ENCODE results near the gene IGF2R. TPM values are rescaled to one million over a fixed set of nuclear protein-coding genes. Genes with fewer than 3 reads are reported as not detected.

Gene IGF2R
- total RNA-seq, 1 experiment from 2014 or later = 9.6 TPM

DNA sequence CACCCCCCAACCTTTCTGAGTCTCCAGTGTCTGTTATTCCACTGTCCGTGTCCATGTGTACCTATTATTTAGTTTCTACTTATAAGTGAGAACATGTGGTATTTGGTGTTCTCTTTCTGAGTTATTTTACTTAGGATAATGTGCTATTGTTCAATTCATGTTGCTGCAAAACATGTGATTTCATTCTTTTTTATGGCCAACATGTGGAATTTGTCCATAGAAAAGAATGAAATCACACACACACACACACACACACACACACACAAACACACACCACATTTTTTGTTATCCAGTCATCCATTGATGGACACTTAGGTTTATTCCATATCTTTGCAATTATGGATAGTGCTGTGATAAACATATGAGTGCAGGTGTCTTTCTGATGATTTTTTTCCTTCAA, 23.5 kb downstream of the IGF2R start:
- H2AFZ ChIP-seq (ENCODE audit: low read length) = no peak overlapping the region
- no peaks in the 10 kb centered on the region for H3K4me1 ChIP-seq (ENCODE audit: low read length)
- no peak overlapping the region for H3K4me2 ChIP-seq (ENCODE audit: low read depth, low read length, poor library complexity, severe bottlenecking)
- peaks cover 23% of the 10 kb centered on the region; the same call in 1 of the 2 replicates for H4K20me1 ChIP-seq (ENCODE audit: insufficient read depth, low read depth, low read length)
- DNase-seq = no peak
- H3K27me3 ChIP-seq (ENCODE audit: low read length) = no peaks in the 10 kb centered on the region
- H3K36me3 ChIP-seq (ENCODE audit: insufficient read depth, low read length) = no peaks in the 10 kb centered on the region
- H3K27ac ChIP-seq (ENCODE audit: low read length) = no peak overlapping the region
- H3K9me2 ChIP-seq (replicated peaks; ENCODE audit: insufficient read depth, low read length) = no peaks in the 10 kb centered on the region
- peaks cover 5% of the 10 kb centered on the region; the same call in 1 of the 2 replicates for H3K9me3 ChIP-seq (ENCODE audit: low read length)
- H3K4me3 ChIP-seq (ENCODE audit: low read length) = no peak overlapping the region
- no peaks in the 10 kb centered on the region for H3K79me2 ChIP-seq (ENCODE audit: low read length)
- no peak overlapping the region for H3K9ac ChIP-seq (ENCODE audit: low read length)

DNA sequence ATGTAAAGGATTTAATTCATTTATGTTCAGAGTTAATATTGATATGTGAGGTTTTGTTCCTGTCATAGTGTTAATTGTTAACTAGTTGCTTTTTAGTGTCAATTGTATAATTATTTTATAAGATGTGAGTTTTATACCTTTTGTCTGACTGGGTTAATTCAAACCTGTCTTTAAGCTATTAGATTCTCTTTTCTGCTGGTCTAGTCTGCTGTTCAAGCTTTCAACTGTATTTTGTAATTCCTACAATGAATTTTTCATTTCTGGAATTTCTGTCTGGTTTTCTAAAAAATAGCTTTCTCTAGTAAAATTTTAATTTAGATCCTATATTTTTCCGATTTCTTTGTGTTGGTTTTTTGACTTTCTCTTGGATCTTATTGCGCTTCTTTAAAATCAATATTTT, 26.5 kb downstream of the IGF2R start:
- Histone ChIP-seq H3K27ac (ENCODE audit: low read length) (no peak overlapping the region), H3K9me3 (ENCODE audit: low read length) (peaks cover 5% of the 10 kb centered on the region; the same call in 1 of the 2 replicates), H3K9me2 (replicated peaks; ENCODE audit: insufficient read depth, low read length) (no peaks in the 10 kb centered on the region), H2AFZ (ENCODE audit: low read length) (no peak overlapping the region), H3K79me2 (ENCODE audit: low read length) (no peaks in the 10 kb centered on the region), H3K4me2 (ENCODE audit: low read depth, low read length, poor library complexity, severe bottlenecking) (no peak overlapping the region), H3K4me3 (ENCODE audit: low read length) (no peak overlapping the region), H3K36me3 (ENCODE audit: insufficient read depth, low read length) (no peaks in the 10 kb centered on the region), H3K27me3 (ENCODE audit: low read length) (no peaks in the 10 kb centered on the region), H3K4me1 (ENCODE audit: low read length) (no peaks in the 10 kb centered on the region), H3K9ac (ENCODE audit: low read length) (no peak overlapping the region), H4K20me1 (ENCODE audit: insufficient read depth, low read depth, low read length) (0 out of 2 replicates have a peak, but pooled peaks cover 4% of the 10 kb centered on the region)
- DNase-seq = no peak

DNA sequence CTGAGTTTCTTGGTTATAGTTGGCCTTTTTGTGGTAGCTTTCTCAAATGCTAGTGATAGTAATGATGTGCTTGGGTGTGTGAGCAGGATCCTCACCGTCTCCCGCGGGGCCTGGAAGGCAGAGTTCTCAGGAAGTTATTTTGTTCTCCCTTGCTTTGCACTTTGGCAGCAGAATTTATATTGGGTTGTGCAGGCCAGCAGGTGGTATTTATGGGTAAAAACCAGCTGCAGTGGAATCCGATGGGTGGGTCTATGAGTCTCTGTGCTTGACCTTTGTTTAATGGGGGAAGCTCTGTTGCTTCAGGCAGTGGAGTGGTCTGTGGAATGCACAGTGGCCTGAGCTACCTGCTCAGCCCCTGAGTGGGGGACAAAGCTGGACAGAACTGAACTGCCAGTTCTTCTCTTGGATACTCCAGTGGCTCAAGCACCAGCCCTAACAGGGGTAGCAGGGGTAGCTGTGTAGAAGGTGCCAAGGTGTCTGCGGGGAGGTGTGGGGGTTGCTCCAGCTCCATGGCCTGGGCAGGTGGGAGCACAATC, 27.3 kb downstream of the IGF2R start:
- Histone ChIP-seq H2AFZ (ENCODE audit: low read length) (no peak overlapping the region), H3K36me3 (ENCODE audit: insufficient read depth, low read length) (no peaks in the 10 kb centered on the region), H3K27ac (ENCODE audit: low read length) (no peak overlapping the region), H3K79me2 (ENCODE audit: low read length) (no peaks in the 10 kb centered on the region), H3K27me3 (ENCODE audit: low read length) (no peaks in the 10 kb centered on the region), H3K9me2 (replicated peaks; ENCODE audit: insufficient read depth, low read length) (no peaks in the 10 kb centered on the region), H3K4me2 (ENCODE audit: low read depth, low read length, poor library complexity, severe bottlenecking) (no peak overlapping the region), H3K9ac (ENCODE audit: low read length) (no peak overlapping the region), H3K4me1 (ENCODE audit: low read length) (no peaks in the 10 kb centered on the region), H3K9me3 (ENCODE audit: low read length) (peaks cover 5% of the 10 kb centered on the region; the same call in 1 of the 2 replicates), H4K20me1 (ENCODE audit: insufficient read depth, low read depth, low read length) (no peaks in the 10 kb centered on the region), H3K4me3 (ENCODE audit: low read length) (no peak overlapping the region)
- DNase-seq = no peak

DNA sequence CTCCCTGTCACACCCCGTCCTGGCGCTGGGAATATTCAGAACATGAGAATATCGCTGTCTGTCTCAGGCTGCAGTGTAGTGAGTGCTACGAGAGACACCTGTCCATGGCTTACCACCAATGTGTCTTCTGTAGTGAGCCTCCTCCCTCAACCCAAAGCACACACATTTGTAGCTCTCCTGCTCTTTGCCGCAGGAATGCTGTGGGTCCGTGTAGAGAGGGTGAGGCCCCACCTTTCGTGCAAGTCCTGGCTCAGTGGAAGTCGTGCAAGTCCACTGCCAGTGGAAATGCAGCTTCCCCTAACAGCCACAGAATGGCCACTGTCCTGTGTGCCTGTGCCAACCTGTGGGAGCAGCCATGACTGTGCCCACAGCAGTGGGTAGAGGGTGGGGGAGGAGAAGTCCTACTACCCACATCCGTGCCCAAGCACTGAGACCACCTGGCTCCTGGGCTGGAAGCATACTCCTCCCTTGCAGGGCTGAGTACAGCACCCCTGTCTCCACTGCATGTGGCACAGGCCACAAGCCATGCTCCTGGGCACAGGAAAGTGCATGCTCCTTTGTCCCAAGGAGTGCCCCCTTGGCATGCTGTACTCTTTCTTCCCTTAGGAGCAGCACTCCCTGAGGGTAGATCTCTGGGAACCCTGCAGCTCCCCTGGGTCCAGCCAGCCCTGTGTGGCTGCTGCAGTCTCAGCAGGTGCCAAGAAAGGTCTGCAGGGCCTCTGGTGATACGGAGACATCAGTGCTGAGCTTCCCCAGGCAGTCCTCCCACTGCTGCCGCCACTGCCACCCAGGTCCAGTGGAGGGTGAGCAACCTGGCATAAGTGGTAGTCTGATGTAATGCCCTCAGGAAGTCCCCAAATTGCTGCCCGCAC, 28.0 kb downstream of the IGF2R start:
- Histone ChIP-seq H3K27me3 (ENCODE audit: low read length) (no peaks in the 10 kb centered on the region), H2AFZ (ENCODE audit: low read length) (no peak overlapping the region), H3K79me2 (ENCODE audit: low read length) (no peaks in the 10 kb centered on the region), H3K9me3 (ENCODE audit: low read length) (peaks cover 5% of the 10 kb centered on the region; the same call in 1 of the 2 replicates), H3K36me3 (ENCODE audit: insufficient read depth, low read length) (no peaks in the 10 kb centered on the region), H3K4me2 (ENCODE audit: low read depth, low read length, poor library complexity, severe bottlenecking) (no peak overlapping the region), H3K27ac (ENCODE audit: low read length) (no peak overlapping the region), H3K9me2 (replicated peaks; ENCODE audit: insufficient read depth, low read length) (no peaks in the 10 kb centered on the region), H3K9ac (ENCODE audit: low read length) (no peak overlapping the region), H4K20me1 (ENCODE audit: insufficient read depth, low read depth, low read length) (no peaks in the 10 kb centered on the region), H3K4me3 (ENCODE audit: low read length) (no peak overlapping the region), H3K4me1 (ENCODE audit: low read length) (no peaks in the 10 kb centered on the region)
- no peak for DNase-seq

DNA sequence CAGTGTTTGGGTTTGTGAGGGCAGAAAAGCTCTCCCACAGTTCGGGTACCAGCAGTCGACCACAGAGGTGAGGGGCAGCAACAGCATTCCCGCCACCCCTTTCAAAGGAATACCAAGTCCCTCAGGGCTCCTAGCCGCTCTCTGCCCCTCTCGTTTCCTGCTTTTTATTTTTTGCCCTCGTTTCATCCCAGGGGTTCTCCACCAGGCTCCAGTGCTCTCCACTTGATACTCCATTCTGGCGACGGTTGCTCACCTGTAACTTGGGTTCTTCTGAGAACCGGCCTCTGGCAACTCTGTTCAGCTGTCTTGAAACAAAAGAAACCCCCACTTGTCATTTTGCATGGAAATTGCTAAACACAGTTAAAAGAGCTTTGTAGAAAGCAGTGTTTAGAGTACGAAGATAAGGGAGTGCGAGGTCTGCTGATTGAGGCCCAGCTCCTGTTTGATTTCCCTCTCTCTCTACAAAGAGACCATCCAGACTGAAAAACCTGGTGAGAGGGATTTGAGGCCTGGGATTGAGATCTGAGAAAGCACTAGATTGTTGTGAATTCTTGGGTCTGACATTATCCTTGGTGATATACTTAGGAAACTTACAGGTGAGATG, 28.7 kb downstream of the IGF2R start:
- H3K79me2 ChIP-seq (ENCODE audit: low read length) = no peaks in the 10 kb centered on the region
- no peak overlapping the region for H3K4me2 ChIP-seq (ENCODE audit: low read depth, low read length, poor library complexity, severe bottlenecking)
- H2AFZ ChIP-seq (ENCODE audit: low read length) = no peak overlapping the region
- no peaks in the 10 kb centered on the region for H4K20me1 ChIP-seq (ENCODE audit: insufficient read depth, low read depth, low read length)
- H3K4me1 ChIP-seq (ENCODE audit: low read length) = no peaks in the 10 kb centered on the region
- H3K36me3 ChIP-seq (ENCODE audit: insufficient read depth, low read length) = no peaks in the 10 kb centered on the region
- DNase-seq = no peak
- no peak overlapping the region for H3K9ac ChIP-seq (ENCODE audit: low read length)
- H3K9me2 ChIP-seq (replicated peaks; ENCODE audit: insufficient read depth, low read length) = no peaks in the 10 kb centered on the region
- no peaks in the 10 kb centered on the region for H3K27me3 ChIP-seq (ENCODE audit: low read length)
- H3K4me3 ChIP-seq (ENCODE audit: low read length) = no peak overlapping the region
- no peak overlapping the region for H3K27ac ChIP-seq (ENCODE audit: low read length)
- H3K9me3 ChIP-seq (ENCODE audit: low read length) = peaks cover 5% of the 10 kb centered on the region; the same call in 1 of the 2 replicates

DNA sequence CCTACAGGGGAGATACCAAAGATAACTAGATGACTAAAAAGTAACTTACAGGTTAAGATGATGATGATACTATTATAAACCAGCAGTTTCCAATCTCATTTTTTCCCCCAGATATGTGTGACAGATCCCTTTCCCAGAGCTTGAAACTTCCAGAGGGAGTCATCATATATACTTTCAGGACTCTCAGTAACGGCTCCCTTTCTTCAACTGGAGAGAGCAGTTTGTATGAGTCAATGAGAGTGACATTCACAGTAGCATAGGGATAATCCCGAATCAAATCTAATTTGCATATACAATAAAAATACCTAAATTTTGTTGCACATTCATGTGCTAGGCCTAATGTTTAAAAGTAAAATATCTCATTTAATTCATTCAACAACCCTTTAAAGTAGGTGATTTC, 29.7 kb downstream of the IGF2R start:
- H2AFZ ChIP-seq (ENCODE audit: low read length) = no peak overlapping the region
- DNase-seq = no peak
- H3K27me3 ChIP-seq (ENCODE audit: low read length) = no peaks in the 10 kb centered on the region
- no peak overlapping the region for H3K4me3 ChIP-seq (ENCODE audit: low read length)
- H3K36me3 ChIP-seq (ENCODE audit: insufficient read depth, low read length) = no peaks in the 10 kb centered on the region
- H3K4me1 ChIP-seq (ENCODE audit: low read length) = no peaks in the 10 kb centered on the region
- no peaks in the 10 kb centered on the region for H4K20me1 ChIP-seq (ENCODE audit: insufficient read depth, low read depth, low read length)
- peaks cover 5% of the 10 kb centered on the region; the same call in 1 of the 2 replicates for H3K9me3 ChIP-seq (ENCODE audit: low read length)
- no peaks in the 10 kb centered on the region for H3K79me2 ChIP-seq (ENCODE audit: low read length)
- no peaks in the 10 kb centered on the region for H3K9me2 ChIP-seq (replicated peaks; ENCODE audit: insufficient read depth, low read length)
- H3K27ac ChIP-seq (ENCODE audit: low read length) = no peak overlapping the region
- H3K9ac ChIP-seq (ENCODE audit: low read length) = no peak overlapping the region
- no peak overlapping the region for H3K4me2 ChIP-seq (ENCODE audit: low read depth, low read length, poor library complexity, severe bottlenecking)

DNA sequence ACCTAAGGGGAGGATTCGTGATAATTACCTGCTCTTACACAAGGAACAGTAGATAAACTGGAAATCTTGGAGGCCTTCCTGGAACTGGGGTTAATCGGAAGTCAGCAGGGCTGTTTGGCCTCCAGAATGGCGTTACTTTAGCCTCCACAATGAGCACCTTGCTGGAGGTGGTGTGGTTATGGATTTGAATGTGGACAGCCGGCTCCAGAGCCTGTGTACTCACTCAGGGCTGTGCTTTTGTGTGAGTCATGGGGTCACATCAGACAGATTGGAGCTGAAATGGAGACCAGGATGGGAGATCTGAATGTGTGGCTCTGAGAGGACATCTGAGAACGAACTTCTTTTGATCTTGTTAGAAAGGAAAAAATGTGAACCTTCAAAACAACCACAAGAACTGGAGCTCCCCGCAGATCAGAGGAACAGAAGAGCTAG, 30.4 kb downstream of the IGF2R start:
- Histone ChIP-seq H4K20me1 (ENCODE audit: insufficient read depth, low read depth, low read length) (no peaks in the 10 kb centered on the region), H3K36me3 (ENCODE audit: insufficient read depth, low read length) (no peaks in the 10 kb centered on the region), H3K4me3 (ENCODE audit: low read length) (no peak overlapping the region), H3K9me2 (replicated peaks; ENCODE audit: insufficient read depth, low read length) (no peaks in the 10 kb centered on the region), H3K4me1 (ENCODE audit: low read length) (no peaks in the 10 kb centered on the region), H3K9ac (ENCODE audit: low read length) (no peak overlapping the region), H3K9me3 (ENCODE audit: low read length) (peaks cover 5% of the 10 kb centered on the region; the same call in 1 of the 2 replicates), H3K27ac (ENCODE audit: low read length) (no peak overlapping the region), H3K79me2 (ENCODE audit: low read length) (no peaks in the 10 kb centered on the region), H3K27me3 (ENCODE audit: low read length) (no peaks in the 10 kb centered on the region), H3K4me2 (ENCODE audit: low read depth, low read length, poor library complexity, severe bottlenecking) (no peak overlapping the region), H2AFZ (ENCODE audit: low read length) (no peak overlapping the region)
- no peak for DNase-seq

DNA sequence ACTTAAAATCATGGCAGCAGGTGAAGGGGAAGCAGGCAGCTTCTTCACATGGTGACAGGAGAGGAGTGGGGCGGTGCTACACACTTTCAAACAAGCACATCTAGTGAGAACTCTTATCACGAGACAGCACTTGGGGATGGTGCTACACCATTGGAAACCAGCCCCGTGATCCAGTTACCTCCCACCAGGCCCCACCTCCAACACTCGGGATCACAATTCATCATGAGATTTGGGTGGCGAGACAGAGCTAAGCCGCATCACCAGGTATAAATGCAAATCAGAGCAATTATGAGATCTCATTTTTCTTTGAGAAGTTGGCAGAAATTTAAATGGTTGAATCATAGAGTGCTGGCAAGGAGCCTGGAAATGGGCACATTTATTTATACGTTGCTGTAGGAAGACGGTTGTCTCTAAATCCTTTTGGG, 31.4 kb downstream of the IGF2R start:
- no peaks in the 10 kb centered on the region for H4K20me1 ChIP-seq (ENCODE audit: insufficient read depth, low read depth, low read length)
- DNase-seq = no peak
- H3K9ac ChIP-seq (ENCODE audit: low read length) = no peak overlapping the region
- H3K9me3 ChIP-seq (ENCODE audit: low read length) = peaks cover 3% of the 10 kb centered on the region; the same call in 1 of the 2 replicates
- no peaks in the 10 kb centered on the region for H3K36me3 ChIP-seq (ENCODE audit: insufficient read depth, low read length)
- H3K79me2 ChIP-seq (ENCODE audit: low read length) = no peaks in the 10 kb centered on the region
- no peaks in the 10 kb centered on the region for H3K4me1 ChIP-seq (ENCODE audit: low read length)
- H3K4me2 ChIP-seq (ENCODE audit: low read depth, low read length, poor library complexity, severe bottlenecking) = no peak overlapping the region
- no peak overlapping the region for H3K4me3 ChIP-seq (ENCODE audit: low read length)
- no peaks in the 10 kb centered on the region for H3K27me3 ChIP-seq (ENCODE audit: low read length)
- H3K27ac ChIP-seq (ENCODE audit: low read length) = no peak overlapping the region
- no peaks in the 10 kb centered on the region for H3K9me2 ChIP-seq (replicated peaks; ENCODE audit: insufficient read depth, low read length)
- H2AFZ ChIP-seq (ENCODE audit: low read length) = no peak overlapping the region

Data from Karpas-422 (cell line).